Mucosa of descending colon (tissue), 3 donors: ENCODE results near the gene TMEM107. TPM values are rescaled to one million over a fixed set of nuclear protein-coding genes. Genes with fewer than 3 reads are reported as not detected.

Experiments
- ATAC-seq: fragments of 200-7000 bp; cut with Tn5 transposase; one replicate; pipeline ENCODE4 v1.9.1; 2020; ENCODE audit warnings: mild to moderate bottlenecking, moderate library complexity
- DNase-seq, 3 donors: peaks; one replicate each; pipeline ENCODE4 v3.0.0-alpha.2; 2020
- H3K36me3 ChIP-seq: fragments of 200-600 bp; one replicate; pipeline ENCODE4 v1.8.0; 2021; ENCODE audit warnings: low read depth, mild to moderate bottlenecking
- H3K4me1 ChIP-seq: fragments of 200-600 bp; one replicate; pipeline ENCODE4 v1.8.0; 2021; ENCODE audit warnings: low read depth, mild to moderate bottlenecking
- H3K4me3 ChIP-seq: fragments of 200-600 bp; one replicate; pipeline ENCODE4 v1.8.0; 2021; ENCODE audit warnings: mild to moderate bottlenecking
- H3K9me3 ChIP-seq: fragments of 200-600 bp; one replicate; pipeline ENCODE4 v1.8.0; 2021; ENCODE audit warnings: mild to moderate bottlenecking
- CTCF ChIP-seq: fragments of 200-600 bp; IDR thresholded peaks from one replicate; pipeline ENCODE4 v1.8.0; 2022; ENCODE audit warnings: antibody characterized with exemption, mild to moderate bottlenecking
- intact Hi-C, 2 donors: fragments of 100-400 bp; cut with DNase I in 1 of 2; cut with micrococcal nuclease in 1 of 2; formaldehyde crosslinking; loops; one replicate each; pipeline versions ENCODE4 v1.11.0 to v1.11.1; 2022; cut with DNase I, micrococcal nuclease
- total RNA-seq, 3 donors: library from RNA; stranded (reverse); fragmentation: NEBNext Ultra II Directional in 2 of 3; extraction: Animal tissue kit (Norgen Biotek cat#: 25700) in 2 of 3; gene quantifications; one replicate each; pipeline versions ENCODE4 v1.2.1 to v1.2.4, GENCODE V29; 2021 to 2023
- donor health status: DM: no; HTN: no; CAD: no; lungs with moderate emphysema.
- donor health status: DM: no; HTN: no; CAD: no.
- donor health status: DM: no; HTN: yes; CAD: no.

TMEM107 gene
- total RNA-seq, 3 donors from 2014 or later = 8.0 to 19.1 (median 9.6) TPM

GRCh38 chr17:8133399-8133798, 42.8 kb downstream of the TMEM107 start:
- no peak overlapping the region for H3K4me3 ChIP-seq
- TF ChIP-seq CTCF = no peak
- ATAC-seq (no peak), DNase-seq (peak in 1 of 3 donors; percentile 17)
- peaks cover 6% of the 10 kb centered on the region for H3K4me1 ChIP-seq
- intact Hi-C loops = no loop called here
- H3K9me3 ChIP-seq = no peaks in the 10 kb centered on the region
- H3K36me3 ChIP-seq = no peaks in the 10 kb centered on the region

- Histone ChIP-seq H3K4me3 (no peak overlapping the region), H3K4me1 (peaks cover 6% of the 10 kb centered on the region), H3K36me3 (no peaks in the 10 kb centered on the region), H3K9me3 (no peaks in the 10 kb centered on the region)
- no peak for TF ChIP-seq CTCF
- intact Hi-C loops = no loop called here
- DNase-seq = no peak
- ATAC-seq = no peak
Measured at GRCh38 chr17:8131844-8132441, 44.2 kb downstream of the TMEM107 start.

- intact Hi-C loops = no loop called here
- no peak for ATAC-seq
- Histone ChIP-seq H3K4me1 (peaks cover 37% of the 10 kb centered on the region), H3K9me3 (no peaks in the 10 kb centered on the region), H3K4me3 (no peak overlapping the region), H3K36me3 (no peaks in the 10 kb centered on the region)
- TF ChIP-seq CTCF = no peak
- peak in 1 of 3 donors; percentile 3 for DNase-seq
Measured at GRCh38 chr17:8128125-8128784, 47.9 kb downstream of the TMEM107 start.

GRCh38 chr17:8126491-8127066, 49.6 kb downstream of the TMEM107 start:
- no peak for TF ChIP-seq CTCF
- H3K4me3 ChIP-seq = peak overlapping the region; percentile 7
- intact Hi-C loops = no loop called here
- ATAC-seq (peak; percentile 54), DNase-seq (peak; percentile 59 to 71 (median 64))
- no peaks in the 10 kb centered on the region for H3K36me3 ChIP-seq
- no peaks in the 10 kb centered on the region for H3K9me3 ChIP-seq
- peaks cover 49% of the 10 kb centered on the region for H3K4me1 ChIP-seq

GRCh38 chr17:8125947-8126490, 50.2 kb downstream of the TMEM107 start:
- DNase-seq (peak; percentile 42 to 68 (median 63)), ATAC-seq (no peak)
- H3K36me3 ChIP-seq = no peaks in the 10 kb centered on the region
- no peaks in the 10 kb centered on the region for H3K9me3 ChIP-seq
- peak overlapping the region; percentile 7 for H3K4me3 ChIP-seq
- peaks cover 54% of the 10 kb centered on the region for H3K4me1 ChIP-seq
- no peak for TF ChIP-seq CTCF
- intact Hi-C loops = no loop called here
